PC-9 (cell line): ENCODE measurements around the gene CDH26. TPM values are rescaled to one million over a fixed set of nuclear protein-coding genes. Genes with fewer than 3 reads are reported as not detected.
A peak's percentile ranks its signal among the peaks of the same experiment; 100 is the strongest.

Experiments used
- BruUV-seq: library from RNA; stranded (reverse); fragments of 400-500 nt; replicated peaks from 2 replicates; lab custom pipeline; 2021; lab: Mats Ljungman, UMichigan
- CTCF ChIA-PET: fragments of 300-600 bp; sonication (Branson Sonifier 250); formaldehyde crosslinking; loops from one replicate; lab custom pipeline; 2022; ENCODE audit warnings: antibody characterized with exemption; lab: Charles Lee
- POLR2A ChIA-PET: fragments of 300-600 bp; sonication (Branson Sonifier 250); formaldehyde crosslinking; loops from one replicate; lab custom pipeline; 2022; ENCODE audit warnings: antibody characterized with exemption; ENCODE audit not compliant: unreplicated experiment; lab: Charles Lee
- DNase-seq, 2 experiments: peaks; one replicate each; pipeline versions ENCODE4 v3.0.0 to v3.0.0-alpha.2; 2015 to 2022; ENCODE audit warnings: mixed read lengths in 1 of 2
- H2AFZ ChIP-seq: fragments of 200-600 bp; sonication (generic); 2 replicates; pipeline ENCODE4 v1.8.1; 2017; ENCODE audit warnings: antibody characterized with exemption
- H3F3A ChIP-seq: fragments of 200-600 bp; sonication (generic); 2 replicates; pipeline ENCODE4 v1.8.1; 2017; ENCODE audit warnings: antibody characterized with exemption, mild to moderate bottlenecking, low read depth; ENCODE audit not compliant: insufficient read depth
- H3K27ac ChIP-seq: fragments of 200-600 bp; sonication (generic); 2 replicates; pipeline ENCODE4 v1.6.1; 2016; ENCODE audit warnings: mixed run types
- H3K27me3 ChIP-seq: fragments of 200-600 bp; sonication (generic); 2 replicates; pipeline ENCODE4 v1.6.1; 2016; ENCODE audit warnings: low read depth, mixed run types; ENCODE audit not compliant: insufficient read depth
- H3K36me3 ChIP-seq: fragments of 200-600 bp; sonication (generic); 2 replicates; pipeline ENCODE4 v1.6.1; 2016; ENCODE audit warnings: low read depth, mixed run types
- H3K4me1 ChIP-seq: fragments of 200-600 bp; sonication (generic); replicated peaks from 2 replicates; pipeline ENCODE4 v1.6.1; 2016; ENCODE audit warnings: mixed run types; ENCODE audit not compliant: insufficient read depth
- H3K4me2 ChIP-seq: fragments of 200-600 bp; sonication (generic); 2 replicates; pipeline ENCODE4 v1.6.1; 2017; ENCODE audit warnings: mixed run types
- H3K4me3 ChIP-seq: fragments of 200-600 bp; sonication (generic); 2 replicates; pipeline ENCODE4 v1.6.1; 2016; ENCODE audit warnings: mixed run types
- H3K79me2 ChIP-seq: fragments of 200-600 bp; sonication (generic); 2 replicates; pipeline ENCODE4 v1.6.1; 2017; ENCODE audit warnings: low read depth, mixed run types
- H3K9me2 ChIP-seq: fragments of 200-600 bp; sonication (generic); 2 replicates; pipeline ENCODE4 v1.8.1; 2017; ENCODE audit warnings: mild to moderate bottlenecking; ENCODE audit not compliant: insufficient read depth
- H3K9me3 ChIP-seq: fragments of 200-600 bp; sonication (generic); 2 replicates; pipeline ENCODE4 v1.8.1; 2016; ENCODE audit warnings: low read depth; ENCODE audit not compliant: insufficient read depth
- H4K20me1 ChIP-seq: fragments of 200-600 bp; sonication (generic); 2 replicates; pipeline ENCODE4 v1.8.1; 2017; ENCODE audit not compliant: insufficient read depth
- EZH2 ChIP-seq: fragments of 200-600 bp; sonication (generic); IDR thresholded peaks from 2 replicates; pipeline ENCODE4 v1.8.0; 2017; ENCODE audit warnings: antibody characterized with exemption, low read depth
- intact Hi-C: fragments of 100-400 bp; cut with micrococcal nuclease; formaldehyde crosslinking; loops from one replicate; pipeline ENCODE4 v1.10.0; 2022; ENCODE audit not compliant: unreplicated experiment
- total RNA-seq: library from RNA; stranded (reverse); gene quantifications from 2 replicates; pipeline ENCODE4 v1.2.3, GENCODE V29; 2021
- TF ChIP-seq, protein P1 (sequence below): fragments of 200-600 bp; sonication (generic); conservative IDR thresholded peaks from 2 replicates; pipeline ENCODE4 v1.6.1; 2017; ENCODE audit warnings: mixed run types, antibody characterized with exemption, mild to moderate bottlenecking, moderate library complexity

Gene CDH26
- total RNA-seq, 1 experiment from 2014 or later, result 1.1 TPM

DNA sequence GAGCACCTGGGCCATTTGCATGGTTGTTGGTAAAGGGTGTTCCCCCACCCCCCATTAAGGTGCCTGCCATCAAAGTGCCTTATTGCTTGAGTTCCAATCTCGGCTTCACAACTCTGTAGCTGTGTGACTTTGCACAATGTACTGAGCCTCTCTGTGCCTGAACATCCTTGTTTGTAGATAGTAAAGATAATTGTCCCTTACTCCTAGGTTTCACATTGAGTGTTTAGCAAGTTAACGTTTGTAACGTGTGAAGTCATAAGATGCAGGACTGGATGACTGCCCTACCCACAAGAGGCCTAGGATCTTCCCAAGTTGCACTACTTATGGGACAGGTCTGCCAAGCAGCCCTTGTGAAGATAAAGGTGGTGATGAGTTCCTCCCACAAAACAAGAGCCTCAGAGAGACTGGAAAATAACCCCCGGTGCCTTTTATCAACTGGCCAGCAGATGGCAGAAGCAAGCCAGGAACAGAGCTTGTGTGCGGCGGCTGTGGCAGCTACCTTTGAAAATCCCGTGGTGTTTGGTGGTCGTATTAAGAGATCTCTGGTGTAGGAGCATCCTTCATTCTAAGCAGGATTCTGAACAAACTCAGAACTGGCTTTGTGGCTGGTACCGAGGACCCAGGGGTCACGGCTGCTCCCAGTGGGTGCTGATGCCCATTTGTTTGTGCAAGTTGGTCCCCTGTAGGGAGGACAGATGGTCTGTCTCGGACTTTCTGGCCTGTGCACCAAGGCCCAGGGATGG, 99.1 kb downstream of the CDH26 start:
- Histone ChIP-seq H3K4me1 (no peaks in the 10 kb centered on the region), H3K9me3 (no peaks in the 10 kb centered on the region), H3K27me3 (no peaks in the 10 kb centered on the region), H3K79me2 (no peaks in the 10 kb centered on the region), H3K27ac (no peak overlapping the region), H2AFZ (no peak overlapping the region), H3K36me3 (no peaks in the 10 kb centered on the region), H4K20me1 (no peaks in the 10 kb centered on the region), H3K9me2 (no peaks in the 10 kb centered on the region), H3F3A (no peaks in the 10 kb centered on the region), H3K4me2 (peak overlapping the region; percentile 43), H3K4me3 (no peak overlapping the region)
- CTCF ChIA-PET, result interaction anchor here (0.9 to 1.0 kb wide), 2 partner anchors 102 to 149 kb away, joined by 3 to 4 read pairs; no protein-coding TSS in a partner anchor
- intact Hi-C loops, result loop anchor here (1.0 to 10.0 kb wide), 4 partner anchors 206 to 1840 kb away; no protein-coding TSS in a partner anchor
- DNase-seq, result peak; percentile 59 to 60
- no TSS peak for BruUV-seq
- no peak for TF ChIP-seq EZH2
- TF ChIP-seq, protein P1, sequence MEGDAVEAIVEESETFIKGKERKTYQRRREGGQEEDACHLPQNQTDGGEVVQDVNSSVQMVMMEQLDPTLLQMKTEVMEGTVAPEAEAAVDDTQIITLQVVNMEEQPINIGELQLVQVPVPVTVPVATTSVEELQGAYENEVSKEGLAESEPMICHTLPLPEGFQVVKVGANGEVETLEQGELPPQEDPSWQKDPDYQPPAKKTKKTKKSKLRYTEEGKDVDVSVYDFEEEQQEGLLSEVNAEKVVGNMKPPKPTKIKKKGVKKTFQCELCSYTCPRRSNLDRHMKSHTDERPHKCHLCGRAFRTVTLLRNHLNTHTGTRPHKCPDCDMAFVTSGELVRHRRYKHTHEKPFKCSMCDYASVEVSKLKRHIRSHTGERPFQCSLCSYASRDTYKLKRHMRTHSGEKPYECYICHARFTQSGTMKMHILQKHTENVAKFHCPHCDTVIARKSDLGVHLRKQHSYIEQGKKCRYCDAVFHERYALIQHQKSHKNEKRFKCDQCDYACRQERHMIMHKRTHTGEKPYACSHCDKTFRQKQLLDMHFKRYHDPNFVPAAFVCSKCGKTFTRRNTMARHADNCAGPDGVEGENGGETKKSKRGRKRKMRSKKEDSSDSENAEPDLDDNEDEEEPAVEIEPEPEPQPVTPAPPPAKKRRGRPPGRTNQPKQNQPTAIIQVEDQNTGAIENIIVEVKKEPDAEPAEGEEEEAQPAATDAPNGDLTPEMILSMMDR, result peak; percentile 94
- POLR2A ChIA-PET, result interaction anchor here (0.6 kb wide), 1 partner anchor 69 kb away, joined by 6 read pairs; no protein-coding TSS in a partner anchor

DNA sequence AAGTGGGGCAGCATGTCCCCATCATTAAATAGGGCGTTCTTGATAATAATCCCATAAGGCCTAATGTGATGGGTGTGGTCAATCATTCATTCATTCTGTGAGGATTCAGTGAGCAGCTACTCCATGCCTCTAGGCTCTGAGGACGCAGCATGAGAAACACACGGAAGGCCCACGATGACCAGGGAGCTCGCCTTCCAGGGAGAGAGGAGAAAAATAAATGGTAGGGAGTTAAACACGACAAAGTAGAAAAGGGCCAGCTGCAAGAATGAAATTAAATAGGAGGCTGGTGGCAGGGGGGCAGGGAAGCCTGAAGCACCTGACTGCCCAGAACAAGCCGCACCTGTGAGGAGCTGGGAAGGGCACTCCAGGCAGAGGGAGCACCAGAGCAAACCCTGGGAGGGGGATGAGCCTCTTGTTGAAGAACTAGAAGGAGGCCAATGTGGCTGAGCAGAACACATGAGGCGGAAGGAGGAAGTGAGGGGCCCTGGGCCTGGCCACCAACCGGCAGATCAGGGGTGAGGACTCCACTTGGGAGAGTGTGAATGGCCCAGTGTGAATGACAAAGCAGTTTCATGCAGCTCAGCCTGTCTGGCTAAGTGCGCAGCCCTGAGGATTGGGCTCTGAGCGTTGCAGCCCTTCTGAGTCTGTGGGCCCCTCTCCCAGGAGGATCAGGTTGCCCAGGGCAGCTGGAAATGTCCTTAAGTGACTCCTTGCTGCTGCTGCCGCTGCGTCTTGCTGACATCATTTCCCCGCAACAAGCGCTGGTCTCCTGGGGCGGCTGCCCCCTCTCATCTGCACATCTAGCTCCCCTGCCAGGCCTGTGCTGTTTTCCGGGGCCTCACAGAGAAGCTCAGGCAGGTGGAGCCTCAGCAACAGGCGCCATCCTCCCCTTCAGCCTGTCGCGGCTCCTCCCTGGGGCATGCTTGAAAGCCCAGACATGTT, 99.9 kb downstream of the CDH26 start:
- Histone ChIP-seq H3K9me3 (no peaks in the 10 kb centered on the region), H3K4me2 (peak overlapping the region; percentile 43; the same call in 1 of the 2 replicates), H3K4me1 (no peaks in the 10 kb centered on the region), H4K20me1 (no peaks in the 10 kb centered on the region), H3K27me3 (no peaks in the 10 kb centered on the region), H3K36me3 (no peaks in the 10 kb centered on the region), H3F3A (no peaks in the 10 kb centered on the region), H3K79me2 (no peaks in the 10 kb centered on the region), H3K27ac (no peak overlapping the region), H3K4me3 (no peak overlapping the region), H2AFZ (no peak overlapping the region), H3K9me2 (no peaks in the 10 kb centered on the region)
- POLR2A ChIA-PET, result no interaction called here
- DNase-seq, result no peak
- no TSS peak for BruUV-seq
- CTCF ChIA-PET, result interaction anchor here (0.9 to 1.0 kb wide), 2 partner anchors 102 to 148 kb away, joined by 3 to 4 read pairs; no protein-coding TSS in a partner anchor
- TF ChIP-seq EZH2, result no peak
- TF ChIP-seq, protein P1, result no peak
- intact Hi-C loops, result loop anchor here (1.0 to 10.0 kb wide), 4 partner anchors 205 to 1839 kb away; no protein-coding TSS in a partner anchor

GRCh38 chr20:60058879-60059278, 100.7 kb downstream of the CDH26 start:
- BruUV-seq, result no TSS peak
- TF ChIP-seq, protein P1, result no peak
- TF ChIP-seq EZH2, result no peak
- intact Hi-C loops, result loop anchor here (10.0 kb wide), 1 partner anchor 214 kb away; no protein-coding TSS in a partner anchor
- DNase-seq, result no peak
- POLR2A ChIA-PET, result no interaction called here
- Histone ChIP-seq H3K4me1 (no peaks in the 10 kb centered on the region), H3K79me2 (no peaks in the 10 kb centered on the region), H2AFZ (no peak overlapping the region), H3K27me3 (no peaks in the 10 kb centered on the region), H3K36me3 (no peaks in the 10 kb centered on the region), H3F3A (no peaks in the 10 kb centered on the region), H3K27ac (no peak overlapping the region), H3K4me3 (no peak overlapping the region), H3K4me2 (no peak overlapping the region), H4K20me1 (no peaks in the 10 kb centered on the region), H3K9me2 (no peaks in the 10 kb centered on the region), H3K9me3 (no peaks in the 10 kb centered on the region)
- CTCF ChIA-PET, result no interaction called here
